ENCODE measurements around the gene KCNT2.

GRCh38 chr1:196181594-196181878, 426.7 kb downstream of the KCNT2 start:
- no peak for TF ChIP-seq CTCF (IDR thresholded peaks at IDR 0.05)
- TF ChIP-seq POLR2AphosphoS5 (IDR thresholded peaks at IDR 0.05): no peak
- no peak for TF ChIP-seq POLR2A (IDR thresholded peaks at IDR 0.05; ENCODE audit: low read depth)
- TF ChIP-seq EP300 (IDR thresholded peaks at IDR 0.05): no peak
